GM13976 (cell line): ENCODE measurements around the gene EPB41L3.

Source experiments
- DNase-seq: peaks from one replicate; pipeline ENCODE4 v3.0.0; 2012; ENCODE audit warnings: low spot score
- CTCF ChIP-seq: IDR thresholded peaks from 2 replicates; pipeline ENCODE4 v1.5.1; 2012; ENCODE audit warnings: borderline replicate concordance, mild to moderate bottlenecking; ENCODE audit not compliant: insufficient read depth; ENCODE audit errors: extremely low read depth, missing control alignments, control extremely low read depth
- in situ Hi-C: fragments of 300-500 bp; cut with MboI; formaldehyde crosslinking; loops from one replicate; pipeline ENCODE4 v1.12.0; 2022; ENCODE audit warnings: low sequenced_read_pairs, mixed read lengths, inconsistent platforms; ENCODE audit not compliant: unreplicated experiment

The EPB41L3 gene

GRCh38 chr18:5444269-5444668, 99.5 kb downstream of the EPB41L3 start:
- DNase-seq = no peak
- in situ Hi-C loops = no loop called here
- TF ChIP-seq CTCF = no peak

GRCh38 chr18:5439986-5440696, 103.7 kb downstream of the EPB41L3 start:
- DNase-seq = peak; percentile 25
- in situ Hi-C loops = no loop called here
- TF ChIP-seq CTCF = no peak

- no peak for DNase-seq
- in situ Hi-C loops = no loop called here
- no peak for TF ChIP-seq CTCF
Observed at GRCh38 chr18:5434425-5434824, 109.4 kb downstream of the EPB41L3 start.

GRCh38 chr18:5431836-5432575, 111.8 kb downstream of the EPB41L3 start:
- no peak for TF ChIP-seq CTCF
- in situ Hi-C loops = no loop called here
- DNase-seq = no peak

- DNase-seq = no peak
- TF ChIP-seq CTCF = no peak
- in situ Hi-C loops = no loop called here
Observed at GRCh38 chr18:5430131-5430530, 113.7 kb downstream of the EPB41L3 start.

GRCh38 chr18:5429681-5430080, 114.1 kb downstream of the EPB41L3 start:
- DNase-seq = no peak
- no peak for TF ChIP-seq CTCF
- in situ Hi-C loops = no loop called here

- no peak for TF ChIP-seq CTCF
- no peak for DNase-seq
- in situ Hi-C loops = no loop called here
Observed at GRCh38 chr18:5425721-5426120, 118.1 kb downstream of the EPB41L3 start.
